MM.1S (cell line): ENCODE results near the gene MRPL51.
"Not testable (repeated sequence)": the region's sequence is repeated elsewhere in the genome, so short reads cannot be mapped to it uniquely, and the experiment has no call there.

Source experiments
- DNase-seq: peaks from one replicate; pipeline ENCODE4 v3.0.0-alpha.2; 2015
- H2AFZ ChIP-seq: fragments of 300-600 bp; sonication (generic); 2 replicates; pipeline ENCODE4 v1.6.0; 2016; ENCODE audit warnings: antibody characterized with exemption, low read length
- H3F3A ChIP-seq: fragments of 300-600 bp; sonication (generic); 2 replicates; pipeline ENCODE4 v1.6.1; 2016; ENCODE audit warnings: mild to moderate bottlenecking, antibody characterized with exemption, low read length, moderate library complexity, mixed read lengths; ENCODE audit not compliant: insufficient read depth
- H3K27ac ChIP-seq: fragments of 300-600 bp; sonication (generic); 2 replicates; pipeline ENCODE4 v1.5.1; 2016; ENCODE audit warnings: mild to moderate bottlenecking, low read length
- H3K27me3 ChIP-seq: fragments of 300-600 bp; sonication (generic); replicated peaks from 2 replicates; pipeline ENCODE4 v1.6.0; 2016; ENCODE audit warnings: low read length; ENCODE audit not compliant: insufficient read depth
- H3K36me3 ChIP-seq: fragments of 300-600 bp; sonication (generic); replicated peaks from 2 replicates; pipeline ENCODE4 v1.6.1; 2016; ENCODE audit warnings: mild to moderate bottlenecking, low read length, mixed read lengths; ENCODE audit not compliant: insufficient read depth
- H3K4me1 ChIP-seq: fragments of 300-600 bp; sonication (generic); 2 replicates; pipeline ENCODE4 v1.6.1; 2016; ENCODE audit warnings: low read length, mixed read lengths
- H3K4me2 ChIP-seq: fragments of 300-600 bp; sonication (generic); 2 replicates; pipeline ENCODE4 v1.6.0; 2016; ENCODE audit warnings: low read depth, low read length
- H3K4me3 ChIP-seq: fragments of 300-600 bp; sonication (generic); 2 replicates; pipeline ENCODE4 v1.5.1; 2016; ENCODE audit warnings: low read length, mixed read lengths
- H3K79me2 ChIP-seq: fragments of 300-600 bp; sonication (generic); 2 replicates; pipeline ENCODE4 v1.6.1; 2016; ENCODE audit warnings: mixed run types, low read length, mixed read lengths
- H3K9ac ChIP-seq: fragments of 300-600 bp; sonication (generic); 2 replicates; pipeline ENCODE4 v1.6.1; 2016; ENCODE audit warnings: low read length, mixed read lengths
- H3K9me2 ChIP-seq: fragments of 300-600 bp; sonication (generic); replicated peaks from 2 replicates; pipeline ENCODE4 v1.6.1; 2016; ENCODE audit warnings: mild to moderate bottlenecking, low read length, mixed read lengths; ENCODE audit not compliant: insufficient read depth
- H3K9me3 ChIP-seq: fragments of 300-600 bp; sonication (generic); replicated peaks from 2 replicates; pipeline ENCODE4 v1.6.1; 2016; ENCODE audit warnings: mild to moderate bottlenecking, low read length, mixed read lengths; ENCODE audit not compliant: insufficient read depth
- H4K20me1 ChIP-seq: fragments of 300-600 bp; sonication (generic); 2 replicates; pipeline ENCODE4 v1.6.1; 2016; ENCODE audit warnings: mild to moderate bottlenecking, low read length, moderate library complexity, mixed read lengths; ENCODE audit not compliant: insufficient read depth
- EZH2 ChIP-seq: fragments of 300-600 bp; sonication (generic); optimal IDR thresholded peaks from 2 replicates; pipeline ENCODE3; 2017; ENCODE audit warnings: low read depth, mild to moderate bottlenecking, antibody characterized with exemption, low read length, mixed read lengths
- EZH2phosphoT487 ChIP-seq: fragments of 300-600 bp; sonication (generic); IDR thresholded peaks from 2 replicates; pipeline ENCODE4 v1.6.1; 2018; ENCODE audit warnings: antibody characterized with exemption, low read length
- TF ChIP-seq, protein P1 (sequence below): fragments of 300-600 bp; sonication (generic); IDR thresholded peaks from 2 replicates; pipeline ENCODE4 v1.5.1; 2016; ENCODE audit warnings: antibody characterized with exemption, low read length, mixed read lengths

Gene MRPL51

DNA sequence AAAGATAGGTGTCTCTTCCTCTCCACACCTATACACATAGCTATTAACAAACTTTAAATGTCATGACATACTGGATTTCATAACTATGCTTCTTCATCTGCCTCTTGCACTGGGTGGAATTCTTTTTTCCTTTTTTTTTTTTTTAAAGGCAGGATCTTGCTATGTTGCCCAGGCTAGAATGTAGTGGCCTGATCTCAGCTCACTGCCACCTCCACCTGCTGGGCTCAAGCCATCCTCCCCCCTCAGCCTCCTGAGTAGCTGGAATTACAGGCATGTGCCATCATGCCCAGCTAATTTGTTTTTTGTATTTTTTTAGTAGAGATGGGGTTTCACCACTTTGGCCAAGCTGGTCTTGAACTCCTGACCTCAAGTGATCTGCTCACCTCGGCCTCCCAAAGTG lies 4.8 kb downstream of the MRPL51 start:
- Histone ChIP-seq H3K9me2 (no peaks in the 10 kb centered on the region), H3K4me3 (no peak overlapping the region), H3F3A (peaks cover under 1% of the 10 kb centered on the region), H3K36me3 (no peaks in the 10 kb centered on the region; the same call in 1 of the 2 replicates), H3K4me2 (no peak overlapping the region), H4K20me1 (no peaks in the 10 kb centered on the region), H3K4me1 (peaks cover 6% of the 10 kb centered on the region; the same call in 1 of the 2 replicates), H3K79me2 (peaks cover 15% of the 10 kb centered on the region), H3K9me3 (no peaks in the 10 kb centered on the region), H3K27ac (no peak overlapping the region), H2AFZ (no peak overlapping the region), H3K9ac (no peak overlapping the region), H3K27me3 (no peaks in the 10 kb centered on the region)
- no peak for DNase-seq
- TF ChIP-seq EZH2phosphoT487 (no peak), EZH2 (no peak)
- TF ChIP-seq, protein P1, sequence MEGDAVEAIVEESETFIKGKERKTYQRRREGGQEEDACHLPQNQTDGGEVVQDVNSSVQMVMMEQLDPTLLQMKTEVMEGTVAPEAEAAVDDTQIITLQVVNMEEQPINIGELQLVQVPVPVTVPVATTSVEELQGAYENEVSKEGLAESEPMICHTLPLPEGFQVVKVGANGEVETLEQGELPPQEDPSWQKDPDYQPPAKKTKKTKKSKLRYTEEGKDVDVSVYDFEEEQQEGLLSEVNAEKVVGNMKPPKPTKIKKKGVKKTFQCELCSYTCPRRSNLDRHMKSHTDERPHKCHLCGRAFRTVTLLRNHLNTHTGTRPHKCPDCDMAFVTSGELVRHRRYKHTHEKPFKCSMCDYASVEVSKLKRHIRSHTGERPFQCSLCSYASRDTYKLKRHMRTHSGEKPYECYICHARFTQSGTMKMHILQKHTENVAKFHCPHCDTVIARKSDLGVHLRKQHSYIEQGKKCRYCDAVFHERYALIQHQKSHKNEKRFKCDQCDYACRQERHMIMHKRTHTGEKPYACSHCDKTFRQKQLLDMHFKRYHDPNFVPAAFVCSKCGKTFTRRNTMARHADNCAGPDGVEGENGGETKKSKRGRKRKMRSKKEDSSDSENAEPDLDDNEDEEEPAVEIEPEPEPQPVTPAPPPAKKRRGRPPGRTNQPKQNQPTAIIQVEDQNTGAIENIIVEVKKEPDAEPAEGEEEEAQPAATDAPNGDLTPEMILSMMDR, result no peak

DNA sequence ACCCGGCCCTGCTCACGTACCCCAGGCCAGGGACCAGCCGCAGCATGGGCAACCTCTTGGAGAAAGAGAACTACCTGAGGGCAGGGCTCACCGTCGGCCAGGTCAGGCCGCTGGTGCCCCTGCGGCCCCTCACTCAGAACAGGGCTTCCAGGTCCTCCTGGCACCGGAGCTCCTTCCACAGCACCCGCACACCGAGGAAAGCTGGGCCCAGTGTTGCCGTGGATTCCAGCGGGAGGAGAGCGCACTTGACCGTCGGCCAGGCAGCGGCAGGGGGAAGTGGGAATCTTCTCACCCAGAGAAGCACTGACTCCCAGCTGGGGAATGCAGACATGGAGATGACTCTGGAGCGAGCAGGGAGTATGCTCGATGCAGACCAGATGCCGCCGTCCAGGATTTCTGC lies 14.6 kb downstream of the MRPL51 start:
- H2AFZ ChIP-seq, result no peak overlapping the region
- no peaks in the 10 kb centered on the region for H3K79me2 ChIP-seq
- H3K4me1 ChIP-seq, result no peaks in the 10 kb centered on the region
- H3K27me3 ChIP-seq, result peaks cover 32% of the 10 kb centered on the region; the same call in 1 of the 2 replicates
- H3F3A ChIP-seq, result no peaks in the 10 kb centered on the region
- no peaks in the 10 kb centered on the region for H3K9me2 ChIP-seq
- H4K20me1 ChIP-seq, result no peaks in the 10 kb centered on the region
- no peaks in the 10 kb centered on the region for H3K9me3 ChIP-seq
- no peak for DNase-seq
- no peak overlapping the region for H3K27ac ChIP-seq
- H3K9ac ChIP-seq, result no peak overlapping the region
- TF ChIP-seq EZH2, result no peak
- no peak for TF ChIP-seq EZH2phosphoT487
- TF ChIP-seq, protein P1, result no peak
- H3K36me3 ChIP-seq, result no peaks in the 10 kb centered on the region
- no peak overlapping the region for H3K4me3 ChIP-seq
- H3K4me2 ChIP-seq, result no peak overlapping the region

DNA sequence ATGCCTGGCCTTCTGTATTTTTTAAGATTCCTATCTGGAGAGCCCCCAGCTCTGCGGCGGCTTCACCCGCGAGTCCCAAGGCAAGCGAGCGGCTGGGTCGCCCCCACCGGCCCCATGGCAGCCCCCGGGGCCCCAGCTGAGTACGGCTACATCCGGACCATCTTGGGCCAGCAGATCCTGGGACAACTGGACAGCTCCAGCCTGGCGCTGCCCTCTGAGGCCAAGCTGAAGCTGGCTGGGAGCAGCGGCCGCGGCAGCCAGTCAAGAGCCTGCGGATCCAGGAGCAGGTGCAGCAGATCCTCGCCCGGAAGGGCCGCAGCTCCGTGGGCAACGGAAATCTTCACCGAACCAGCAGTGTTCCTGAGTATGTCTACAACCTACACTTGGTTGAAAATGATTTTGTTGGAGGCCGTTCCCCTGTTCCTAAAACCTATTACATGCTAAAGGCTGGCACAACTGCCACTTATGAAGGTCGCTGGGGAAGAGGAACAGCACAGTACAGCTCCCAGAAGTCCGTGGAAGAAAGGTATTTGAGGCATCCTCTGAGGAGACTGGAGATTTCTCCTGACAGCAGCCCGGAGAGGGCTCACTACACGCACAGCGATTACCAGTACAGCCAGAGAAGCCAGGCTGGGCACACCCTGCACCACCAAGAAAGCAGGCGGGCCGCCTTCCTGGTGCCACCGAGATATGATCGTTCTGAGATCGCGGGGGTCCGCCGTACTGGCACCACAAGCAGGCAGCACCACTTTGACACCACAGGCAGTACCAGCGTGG lies 15.3 kb downstream of the MRPL51 start:
- not testable (repeated sequence) for H3F3A ChIP-seq, H3K79me2 ChIP-seq, H2AFZ ChIP-seq, H3K4me2 ChIP-seq, H3K36me3 ChIP-seq, DNase-seq, H3K4me1 ChIP-seq, H4K20me1 ChIP-seq, H3K27ac ChIP-seq, H3K4me3 ChIP-seq, H3K9ac ChIP-seq, H3K9me2 ChIP-seq, H3K9me3 ChIP-seq
- peaks cover 32% of the 10 kb centered on the region; the same call in 1 of the 2 replicates for H3K27me3 ChIP-seq

DNA sequence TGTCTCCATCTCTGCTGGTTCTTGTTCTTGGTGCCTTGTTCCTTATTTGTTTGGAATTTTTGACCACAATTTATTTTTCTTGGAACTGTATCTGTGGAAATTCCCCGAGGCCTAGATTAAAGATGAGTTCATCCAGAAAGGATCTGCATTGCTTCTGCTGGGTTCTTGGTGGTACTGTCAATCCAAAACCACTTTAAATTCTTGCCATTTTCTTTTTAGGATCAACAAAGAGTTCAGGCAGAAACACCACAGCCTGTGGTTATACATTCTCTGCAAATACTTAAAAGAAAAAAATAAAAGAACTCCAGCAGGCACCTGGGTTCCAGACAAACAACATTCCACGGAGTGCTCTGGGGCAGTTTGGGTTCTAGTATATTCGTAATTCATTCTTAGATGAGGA lies 16.6 kb downstream of the MRPL51 start:
- Histone ChIP-seq H3K27ac (no peak overlapping the region), H3K4me1 (no peaks in the 10 kb centered on the region), H4K20me1 (no peaks in the 10 kb centered on the region), H3K9me2 (no peaks in the 10 kb centered on the region), H3K79me2 (no peaks in the 10 kb centered on the region), H2AFZ (no peak overlapping the region), H3K27me3 (peaks cover 32% of the 10 kb centered on the region; the same call in 1 of the 2 replicates), H3K4me3 (no peak overlapping the region), H3K4me2 (no peak overlapping the region), H3K9me3 (no peaks in the 10 kb centered on the region), H3K36me3 (no peaks in the 10 kb centered on the region), H3K9ac (no peak overlapping the region), H3F3A (0 out of 2 replicates have a peak, but pooled peaks cover under 1% of the 10 kb centered on the region)
- TF ChIP-seq, protein P1, result no peak
- no peak for TF ChIP-seq EZH2phosphoT487
- TF ChIP-seq EZH2, result no peak
- DNase-seq, result no peak

DNA sequence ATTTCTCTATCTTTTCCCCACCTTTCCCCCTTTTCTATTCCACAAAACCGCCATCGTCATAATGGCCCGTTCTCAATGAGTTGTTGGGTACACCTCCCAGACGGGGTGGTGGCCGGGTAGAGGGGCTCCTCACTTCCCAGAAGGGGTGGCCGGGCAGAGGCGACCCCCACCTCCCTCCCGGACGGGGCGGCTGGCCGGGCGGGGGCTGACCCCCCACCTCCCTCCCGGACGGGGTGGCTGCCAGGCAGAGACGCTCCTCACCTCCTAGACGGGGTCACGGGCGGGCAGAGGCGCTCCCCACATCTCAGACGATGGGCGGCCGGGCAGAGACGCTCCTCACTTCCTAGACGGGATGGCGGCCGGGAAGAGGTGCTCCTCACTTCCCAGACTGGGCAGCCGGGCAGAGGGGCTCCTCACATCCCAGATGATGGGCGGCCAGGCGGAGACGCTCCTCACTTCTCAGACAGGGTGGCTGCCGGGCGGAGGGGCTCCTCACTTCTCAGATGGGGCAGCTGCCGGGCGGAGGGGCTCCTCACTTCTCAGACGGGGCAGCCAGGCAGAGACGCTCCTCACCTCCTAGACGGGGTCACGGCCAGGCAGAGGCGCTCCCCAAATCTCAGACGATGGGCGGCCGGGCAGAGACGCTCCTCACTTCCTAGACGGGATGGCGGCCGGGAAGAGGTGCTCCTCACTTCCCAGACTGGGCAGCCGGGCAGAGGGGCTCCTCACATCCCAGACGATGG lies 17.7 kb downstream of the MRPL51 start:
- not testable (repeated sequence) for H4K20me1 ChIP-seq, H3K4me3 ChIP-seq, H3K4me1 ChIP-seq, H2AFZ ChIP-seq, DNase-seq, H3K36me3 ChIP-seq, H3K79me2 ChIP-seq, H3K27ac ChIP-seq, H3K9me3 ChIP-seq, H3F3A ChIP-seq, H3K9me2 ChIP-seq, H3K9ac ChIP-seq, H3K4me2 ChIP-seq
- peaks cover 32% of the 10 kb centered on the region; the same call in 1 of the 2 replicates for H3K27me3 ChIP-seq
